ENCODE results near the gene EIF4E1B.

Gene EIF4E1B

GRCh38 chr5:176664479-176664878, 34.0 kb downstream of the EIF4E1B start:
- TF ChIP-seq ZFP3 (CRISPR knock-in tag; IDR thresholded peaks at IDR 0.05) (no peak), GLIS3 (CRISPR knock-in tag; IDR thresholded peaks at IDR 0.05) (no peak), OSR1 (CRISPR knock-in tag; IDR thresholded peaks at IDR 0.05) (no peak), BACH2 (CRISPR knock-in tag; IDR thresholded peaks at IDR 0.05; ENCODE audit: borderline replicate concordance) (no peak), CSRNP3 (CRISPR knock-in tag; IDR thresholded peaks at IDR 0.05) (no peak), ISL1 (CRISPR knock-in tag; IDR thresholded peaks at IDR 0.05) (no peak)
- no peak for ATAC-seq

GRCh38 chr5:176664886-176665285, 34.4 kb downstream of the EIF4E1B start:
- no peak for ATAC-seq

GRCh38 chr5:176665517-176665916, 35.0 kb downstream of the EIF4E1B start:
- TF ChIP-seq TSHZ2 (CRISPR knock-in tag; IDR thresholded peaks at IDR 0.05) (no peak), SNAI2 (CRISPR knock-in tag; IDR thresholded peaks at IDR 0.05) (no peak), BACH2 (CRISPR knock-in tag; IDR thresholded peaks at IDR 0.05; ENCODE audit: borderline replicate concordance) (no peak), TOX (CRISPR knock-in tag; IDR thresholded peaks at IDR 0.05; ENCODE audit: borderline replicate concordance) (no peak), CSDC2 (CRISPR knock-in tag; IDR thresholded peaks at IDR 0.05) (no peak)
- no peak for ATAC-seq

More at GRCh38 chr5:176664886-176665285, 34.4 kb downstream of the EIF4E1B start:
- TF ChIP-seq ZNF8 (CRISPR knock-in tag; IDR thresholded peaks at IDR 0.05) = no peak
- no peak for TF ChIP-seq ISL1 (CRISPR knock-in tag; IDR thresholded peaks at IDR 0.05)
- TF ChIP-seq ARNTL (CRISPR knock-in tag; IDR thresholded peaks at IDR 0.05; ENCODE audit: borderline replicate concordance, low read depth) = no peak
- TF ChIP-seq CREB5 (CRISPR knock-in tag; IDR thresholded peaks at IDR 0.05; ENCODE audit: low read depth) = no peak
- TF ChIP-seq PATZ1 (CRISPR knock-in tag; IDR thresholded peaks at IDR 0.05; ENCODE audit: borderline replicate concordance) = no peak
- no peak for TF ChIP-seq RARB (CRISPR knock-in tag; IDR thresholded peaks at IDR 0.05)
- TF ChIP-seq CSDC2 (CRISPR knock-in tag; IDR thresholded peaks at IDR 0.05) = no peak

GRCh38 chr5:176667637-176668036, 37.2 kb downstream of the EIF4E1B start:
- TF ChIP-seq OSR1 (CRISPR knock-in tag; IDR thresholded peaks at IDR 0.05) (no peak), ZC3H10 (CRISPR knock-in tag; IDR thresholded peaks at IDR 0.05) (no peak), ESRRG (CRISPR knock-in tag; IDR thresholded peaks at IDR 0.05) (no peak), PATZ1 (CRISPR knock-in tag; IDR thresholded peaks at IDR 0.05; ENCODE audit: borderline replicate concordance) (no peak)

GRCh38 chr5:176670449-176670848, 40.0 kb downstream of the EIF4E1B start:
- no peak for ATAC-seq
- no peak for TF ChIP-seq ZC3H10 (CRISPR knock-in tag; IDR thresholded peaks at IDR 0.05)
- no peak for TF ChIP-seq POU6F1 (CRISPR knock-in tag; IDR thresholded peaks at IDR 0.05; ENCODE audit: borderline replicate concordance, low read depth)
- no peak for TF ChIP-seq RARB (CRISPR knock-in tag; IDR thresholded peaks at IDR 0.05)

More at GRCh38 chr5:176667637-176668036, 37.2 kb downstream of the EIF4E1B start:
- no peak for ATAC-seq
